ENCODE data around the gene SIK3. TPM values are rescaled to one million over a fixed set of nuclear protein-coding genes. Genes with fewer than 3 reads are reported as not detected.

The SIK3 gene
- total RNA-seq, 1 donor from 2014 or later = 54.6 TPM

GRCh38 chr11:116931206-116931953 lies 166.8 kb downstream of the SIK3 start:
- DNase-seq (ENCODE audit: low spot score) = no peak

DNA sequence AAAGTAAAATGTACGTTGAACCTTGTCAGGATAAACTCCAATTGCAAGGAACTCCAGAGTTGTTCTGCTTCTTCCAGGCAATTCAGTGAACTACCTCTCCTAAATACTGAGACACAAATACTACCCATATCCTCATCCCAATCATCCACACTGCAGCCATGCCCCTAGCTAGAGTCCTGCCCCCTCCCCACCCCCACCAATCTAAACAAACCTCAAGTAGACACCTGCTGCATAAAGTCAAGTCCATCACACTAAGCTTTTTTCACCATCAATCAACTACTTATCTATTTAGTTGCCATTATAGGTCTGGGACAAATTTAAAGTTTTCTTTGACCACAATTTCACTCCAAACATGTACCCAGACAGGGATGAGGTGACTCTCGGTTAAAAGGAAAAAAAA lies 167.6 kb downstream of the SIK3 start:
- no peak for DNase-seq (ENCODE audit: low spot score)

DNA sequence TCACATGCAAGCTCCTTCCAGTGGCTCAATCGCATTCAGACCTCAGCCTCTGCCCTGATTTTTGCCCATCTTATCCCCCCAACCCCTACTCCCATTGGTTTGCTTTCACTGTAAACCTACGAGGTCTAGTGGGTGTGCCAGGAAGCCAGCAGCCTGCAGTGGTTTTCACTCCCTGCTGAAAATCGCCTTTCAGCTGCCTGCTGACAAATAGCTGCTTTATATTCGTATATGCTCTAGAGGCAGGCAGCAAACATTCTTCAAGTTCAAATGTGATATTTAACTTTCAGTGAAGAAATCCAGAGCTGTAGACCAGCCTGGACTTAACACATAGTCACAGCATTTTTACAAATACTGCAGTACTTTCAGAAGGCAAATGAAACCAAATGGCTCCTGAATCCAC lies 168.1 kb downstream of the SIK3 start:
- peak; percentile 16 for DNase-seq (ENCODE audit: low spot score)

DNA sequence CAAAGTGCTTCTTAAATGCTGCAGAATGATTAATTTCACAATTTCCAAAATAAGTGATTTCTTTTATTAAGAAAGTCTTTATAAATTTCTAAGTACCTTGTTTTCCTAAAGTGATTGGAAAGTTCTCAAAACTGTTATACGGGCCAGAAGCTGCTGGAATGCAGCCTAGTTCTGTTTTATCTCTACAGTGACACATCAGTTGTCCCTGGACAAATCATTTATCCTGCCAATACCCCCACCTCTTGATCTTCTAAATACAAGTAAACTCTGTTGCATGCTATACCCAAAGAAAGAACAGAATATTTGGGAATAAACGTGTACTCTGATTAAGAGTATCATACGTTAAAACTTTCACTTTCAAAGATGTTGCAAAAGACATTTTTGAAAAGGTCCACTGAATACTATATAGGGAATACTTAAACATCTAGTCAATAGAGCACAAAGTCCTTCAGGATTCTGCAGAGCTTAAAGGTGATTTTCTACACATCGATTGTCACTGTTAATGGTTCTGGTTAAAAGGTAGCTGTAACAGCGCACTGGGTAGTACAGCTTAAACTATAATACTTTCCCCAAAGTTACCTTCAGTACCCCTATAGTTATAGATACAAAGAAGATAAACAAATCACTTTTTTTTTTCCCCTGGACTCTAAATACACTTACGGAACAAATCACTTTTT lies 168.7 kb downstream of the SIK3 start:
- DNase-seq (ENCODE audit: low spot score) = no peak

GRCh38 chr11:116928845-116929244 lies 169.4 kb downstream of the SIK3 start:
- DNase-seq (ENCODE audit: low spot score) = no peak

- no peak for DNase-seq (ENCODE audit: low spot score)
These were observed 170.0 kb downstream of the SIK3 start for GRCh38 chr11:116928102-116928777.

DNA sequence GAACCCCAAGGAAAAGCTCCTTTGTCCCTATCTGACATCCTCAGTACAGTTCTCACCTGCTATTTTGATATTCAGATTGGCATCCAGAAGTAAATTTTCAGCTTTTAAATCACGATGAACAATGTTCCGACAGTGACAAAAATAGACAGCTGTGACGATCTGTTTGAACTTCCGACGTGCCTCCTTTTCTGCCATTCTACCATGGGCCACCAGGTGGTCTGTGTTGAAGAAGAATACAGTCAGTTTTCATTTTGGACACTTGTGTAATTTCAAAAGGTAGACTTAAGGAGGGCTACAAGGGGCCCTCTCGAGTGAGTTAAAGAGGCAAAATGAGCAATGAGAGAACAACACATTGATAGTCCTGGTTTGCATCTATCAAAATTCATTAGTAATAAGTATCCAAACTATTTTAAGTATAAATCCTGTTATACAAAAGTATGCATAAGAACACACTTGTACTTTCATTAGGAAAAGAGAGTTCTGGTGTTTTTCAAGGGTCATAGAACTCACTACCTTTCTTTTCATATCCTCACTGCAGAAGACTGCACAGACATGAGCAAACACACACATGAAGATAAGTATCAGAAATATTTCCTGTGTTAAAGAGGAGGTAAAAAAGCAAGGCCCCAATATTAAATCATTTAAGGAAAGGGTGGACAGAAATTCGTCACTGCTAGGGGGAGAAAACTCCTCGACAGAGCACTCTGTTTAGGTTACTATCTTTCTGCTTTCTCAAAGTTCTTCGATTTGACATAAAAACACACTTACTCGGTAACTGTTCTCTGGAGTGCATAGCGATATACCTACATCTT lies 170.9 kb downstream of the SIK3 start:
- no peak for DNase-seq (ENCODE audit: low spot score)

DNA sequence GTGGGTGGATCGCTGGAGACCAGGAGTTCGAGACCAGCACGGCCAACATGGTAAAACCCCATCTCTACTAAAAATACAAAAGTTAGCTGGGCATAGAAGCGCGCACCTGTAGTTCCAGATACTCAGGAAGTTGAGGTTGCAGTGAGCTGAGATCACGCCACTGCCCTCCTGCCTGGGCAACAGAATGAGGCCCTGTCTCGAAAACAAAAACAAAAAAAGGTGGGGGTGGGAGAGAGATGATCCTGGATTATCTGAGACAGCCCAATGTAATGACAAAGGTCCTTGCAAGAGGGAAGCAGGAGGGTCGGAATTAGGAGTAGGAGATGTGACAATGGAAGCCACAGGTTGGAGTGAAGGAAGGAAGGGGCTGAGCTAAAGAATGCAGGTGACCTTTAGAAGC lies 173.2 kb downstream of the SIK3 start:
- DNase-seq (ENCODE audit: low spot score) = no peak

DNA sequence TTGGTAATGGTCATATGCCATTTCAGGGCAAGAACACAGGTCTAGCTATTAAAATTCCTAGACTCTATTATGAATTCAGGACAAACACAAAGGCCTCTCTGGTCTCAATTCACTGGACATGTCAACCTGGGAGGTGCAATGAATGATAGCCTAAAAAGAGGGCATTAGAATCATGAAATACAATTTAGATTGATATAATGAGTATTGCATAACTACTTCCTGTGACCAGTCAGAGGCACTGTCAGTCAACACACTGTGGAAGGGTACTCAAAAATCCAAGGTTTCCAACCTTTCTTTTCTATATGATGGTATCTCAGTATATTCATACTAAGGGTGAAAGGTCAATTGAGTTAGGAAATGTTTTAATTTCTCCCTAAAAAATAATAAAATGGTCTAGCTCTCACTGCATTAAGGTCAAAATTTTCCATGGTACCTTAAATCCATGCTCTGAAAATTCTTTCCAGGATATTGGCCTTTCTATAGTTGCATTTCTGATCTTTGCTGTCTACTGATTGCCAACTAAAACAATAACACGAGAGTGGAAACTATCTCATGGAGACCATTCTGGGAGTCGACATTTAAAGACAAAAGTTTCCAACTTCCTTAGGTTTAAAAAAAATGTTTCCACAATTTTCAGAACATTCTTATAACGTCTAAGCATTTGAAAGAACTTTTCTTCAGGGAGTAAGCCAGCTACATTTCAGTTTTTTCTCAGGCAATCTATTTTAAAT lies 179.1 kb downstream of the SIK3 start:
- no peak for DNase-seq (ENCODE audit: low spot score)

GRCh38 chr11:116917632-116918031 lies 180.6 kb downstream of the SIK3 start:
- DNase-seq (ENCODE audit: low spot score) = no peak

- DNase-seq (ENCODE audit: low spot score) = no peak
These were observed 181.3 kb downstream of the SIK3 start for GRCh38 chr11:116916886-116917285.

GRCh38 chr11:116916052-116916451 lies 182.2 kb downstream of the SIK3 start:
- DNase-seq (ENCODE audit: low spot score) = no peak

- no peak for DNase-seq (ENCODE audit: low spot score)
These were observed 185.2 kb downstream of the SIK3 start for GRCh38 chr11:116913000-116913399.

GRCh38 chr11:116911976-116912734 lies 186.1 kb downstream of the SIK3 start:
- DNase-seq (ENCODE audit: low spot score) = no peak

DNA sequence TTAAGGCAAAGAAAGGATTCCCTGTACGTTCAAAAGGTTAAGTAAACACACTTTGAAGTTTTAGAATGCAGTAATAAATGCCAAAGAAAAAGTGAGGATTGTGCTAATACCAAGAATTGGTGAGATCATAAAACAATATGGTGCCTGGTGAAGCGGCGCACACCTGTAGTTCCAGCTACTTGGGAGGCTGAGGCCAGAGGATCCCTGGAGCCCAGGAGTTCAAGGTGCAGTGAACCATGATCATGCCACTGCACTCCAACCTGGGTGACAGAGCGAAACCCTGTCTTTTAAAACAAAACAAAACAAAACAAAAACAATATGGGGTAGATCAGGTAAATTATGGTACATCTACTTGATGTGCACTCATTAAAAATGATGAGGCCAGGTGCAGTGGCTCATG lies 187.4 kb downstream of the SIK3 start:
- no peak for DNase-seq (ENCODE audit: low spot score)

- no peak for DNase-seq (ENCODE audit: low spot score)
These were observed 187.8 kb downstream of the SIK3 start for GRCh38 chr11:116910378-116910777.

DNA sequence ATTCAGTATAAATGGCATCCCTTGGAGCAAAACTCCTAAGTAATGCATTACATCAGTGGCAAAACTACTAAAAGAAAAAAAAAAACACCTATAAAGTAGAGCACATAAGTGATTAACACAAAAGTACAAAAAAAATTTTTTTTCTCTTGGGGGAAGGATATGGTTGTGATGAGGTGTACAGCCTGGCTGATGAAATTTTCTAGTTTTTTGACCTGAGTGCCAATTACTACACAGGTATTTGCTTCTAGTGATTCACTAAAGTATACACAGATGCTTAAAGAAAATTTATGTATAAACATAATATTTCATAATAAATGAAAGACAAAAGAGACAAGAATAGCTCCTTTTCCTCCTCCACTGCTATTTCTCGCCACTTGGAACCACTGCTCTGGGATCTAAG lies 189.0 kb downstream of the SIK3 start:
- DNase-seq (ENCODE audit: low spot score) = no peak

DNA sequence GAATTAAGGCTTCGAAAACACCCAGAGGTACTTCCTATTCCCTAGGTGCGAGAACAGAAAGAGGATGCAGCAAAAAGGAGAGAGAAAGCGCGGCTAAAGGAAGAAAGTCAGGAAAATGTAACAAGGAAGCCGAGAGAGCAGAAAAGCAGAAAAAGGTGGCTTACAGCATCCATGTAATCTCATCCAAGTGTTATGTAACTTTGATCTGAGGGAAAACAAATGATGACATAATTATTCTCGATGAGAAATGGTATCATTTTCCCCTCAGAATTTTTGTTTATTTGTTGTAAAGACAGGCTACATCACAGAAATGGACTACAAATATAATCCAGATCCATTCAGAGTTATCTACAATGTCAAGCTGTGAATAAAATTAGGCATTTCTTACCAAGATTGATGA lies 191.7 kb downstream of the SIK3 start:
- DNase-seq (ENCODE audit: low spot score) = no peak

- DNase-seq (ENCODE audit: low spot score) = no peak
These were observed 195.1 kb downstream of the SIK3 start for GRCh38 chr11:116903090-116903489.

GRCh38 chr11:116901964-116902688 lies 196.1 kb downstream of the SIK3 start:
- DNase-seq (ENCODE audit: low spot score) = no peak

Measured in mucosa of gallbladder (tissue), 1 donor.